Right cardiac atrium (tissue), 5 donors: ENCODE data around the gene ACSF3. TPM values are rescaled to one million over a fixed set of nuclear protein-coding genes. Genes with fewer than 3 reads are reported as not detected.
A peak's percentile ranks its signal among the peaks of the same experiment; 100 is the strongest.
"Not testable (repeated sequence)": the region's sequence is repeated elsewhere in the genome, so short reads cannot be mapped to it uniquely, and the experiment has no call there.

Source experiments
- ATAC-seq, 2 donors: fragments of 200-7000 bp; cut with Tn5 transposase; one replicate each; pipeline versions ENCODE4 v1.8.0 to v1.9.1; 2020; ENCODE audit warnings: moderate library complexity in 2 of 2, mild to moderate bottlenecking in 1 of 2
- DNase-seq, 3 donors: peaks; one replicate each; pipeline ENCODE4 v3.0.0-alpha.2; 2020
- H3K27ac ChIP-seq: one replicate; pipeline ENCODE4 v1.5.1; 2013; ENCODE audit warnings: mild to moderate bottlenecking, low read length, control low read depth, moderate library complexity
- H3K27me3 ChIP-seq: one replicate; pipeline ENCODE4 v1.6.1; 2013; ENCODE audit not compliant: control insufficient read depth, insufficient read depth
- H3K4me1 ChIP-seq: one replicate; pipeline ENCODE4 v1.6.1; 2013; ENCODE audit warnings: low read length; ENCODE audit not compliant: control insufficient read depth, insufficient read depth
- H3K4me3 ChIP-seq: one replicate; pipeline ENCODE4 v1.5.1; 2013; ENCODE audit warnings: low read length, control low read depth
- H3K9me3 ChIP-seq: one replicate; pipeline ENCODE4 v1.6.1; 2013; ENCODE audit warnings: low read length; ENCODE audit not compliant: control insufficient read depth
- WGBS: extraction: QIAGEN DNeasy Blood & Tissue Kit; methylation state at CpG from one replicate; pipeline ENCODE4 v1.1.7; 2013; 5-methylcytosine and 5-hydroxymethylcytosine counted together
- intact Hi-C, 4 donors: fragments of 100-400 bp; cut with DNase I; formaldehyde crosslinking; loops; one replicate each; pipeline versions ENCODE4 v1.11.0 to v1.14.0; 2022 to 2023
- polyA plus RNA-seq: library from polyadenylated mRNA; stranded (reverse); fragments of 200-250 nt; gene quantifications from one replicate; pipeline ENCODE4 v1.2.3, GENCODE V29; 2013
- total RNA-seq, 4 donors: library from RNA; stranded (reverse); fragmentation: NEBNext Ultra II Directional; extraction: Animal tissue kit (Norgen Biotek cat#: 25700); gene quantifications; one replicate each; pipeline ENCODE4 v1.2.1, GENCODE V29; 2021
- donor health status: healthy with polysubstance abuse.
- donor health status: DM: no; HTN: yes; CAD: no.
- donor health status: DM: no; HTN: no; CAD: no.
- donor health status: DM: no; HTN: yes; CAD: no; lungs with severe emphysema.
- donor health status: DM: yes; HTN: yes; CAD: no.

Gene ACSF3
- total and polyA plus RNA-seq, 5 donors, result 13.9 to 22.4 (median 16.4) TPM

GRCh38 chr16:89087922-89088497, 5.6 kb upstream of the ACSF3 start:
- WGBS, result 53% methylated on average over 15 of the region's 15 CpGs
- Histone ChIP-seq H3K4me3 (no peak overlapping the region), H3K4me1 (no peaks in the 10 kb centered on the region), H3K27me3 (no peaks in the 10 kb centered on the region), H3K9me3 (no peaks in the 10 kb centered on the region), H3K27ac (no peak overlapping the region)
- peak in 2 of 3 donors; percentile 15 to 25 for DNase-seq
- peak in 1 of 2 donors; percentile 31 for ATAC-seq
- intact Hi-C loops, result no loop called here

DNA sequence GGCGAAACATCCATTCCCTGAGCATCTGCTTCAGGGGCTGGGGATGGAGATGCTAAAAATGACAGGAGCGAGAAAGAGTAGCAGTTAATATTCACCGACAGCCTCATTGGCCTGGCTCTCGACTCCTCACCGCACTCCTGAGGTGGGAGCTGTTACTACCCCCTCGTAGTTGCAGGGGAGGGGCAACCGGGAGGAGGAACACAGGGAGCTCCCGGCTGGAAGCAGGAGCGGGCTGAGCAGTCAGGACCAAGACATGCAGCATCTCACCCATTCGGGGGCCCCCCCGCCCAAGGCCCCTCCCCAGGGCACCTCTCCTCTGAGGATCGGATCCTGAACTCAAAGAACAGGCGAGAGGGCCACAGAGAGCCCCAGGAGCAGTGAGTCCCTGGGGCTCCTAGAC, 4.5 kb upstream of the ACSF3 start:
- peak in 2 of 3 donors; percentile 30 to 35 for DNase-seq
- WGBS, result 19% methylated on average over 13 of the region's 13 CpGs
- H3K4me3 ChIP-seq, result no peak overlapping the region
- H3K27me3 ChIP-seq, result no peaks in the 10 kb centered on the region
- no peaks in the 10 kb centered on the region for H3K4me1 ChIP-seq
- no peaks in the 10 kb centered on the region for H3K9me3 ChIP-seq
- intact Hi-C loops, result no loop called here
- no peak overlapping the region for H3K27ac ChIP-seq
- no peak for ATAC-seq

DNA sequence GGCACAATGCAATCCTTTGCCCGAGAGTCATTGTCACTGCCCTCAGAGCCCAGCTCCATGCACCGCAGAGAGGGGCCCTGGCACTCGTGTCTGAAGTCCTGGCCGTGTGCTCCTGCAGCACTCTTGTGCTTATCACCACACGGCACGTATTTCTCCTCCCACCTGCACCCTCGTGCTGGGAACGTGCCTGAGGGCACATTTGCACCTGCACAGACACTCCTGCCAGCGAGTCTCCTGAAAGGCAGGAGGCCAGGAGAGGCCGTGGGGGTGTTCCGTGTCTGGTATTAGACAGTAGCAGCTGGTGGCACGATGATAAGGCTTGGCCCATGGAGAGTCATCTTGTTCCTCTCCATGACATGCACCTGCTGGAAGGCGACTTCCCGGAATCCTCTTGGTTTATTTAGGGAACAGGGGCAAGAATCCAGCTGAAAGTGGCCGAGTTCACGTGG, 3.4 kb upstream of the ACSF3 start:
- no peak for ATAC-seq
- DNase-seq, result peak in 2 of 3 donors; percentile 3 to 20
- Histone ChIP-seq H3K4me3 (no peak overlapping the region), H3K4me1 (peaks cover 6% of the 10 kb centered on the region), H3K27ac (no peak overlapping the region), H3K27me3 (no peaks in the 10 kb centered on the region), H3K9me3 (no peaks in the 10 kb centered on the region)
- WGBS, result 48% methylated on average over 16 of the region's 16 CpGs
- intact Hi-C loops, result loop anchor here in 1 of 4 donors (10.0 kb wide), 1 partner anchor 145 kb away; no protein-coding TSS in a partner anchor

DNA sequence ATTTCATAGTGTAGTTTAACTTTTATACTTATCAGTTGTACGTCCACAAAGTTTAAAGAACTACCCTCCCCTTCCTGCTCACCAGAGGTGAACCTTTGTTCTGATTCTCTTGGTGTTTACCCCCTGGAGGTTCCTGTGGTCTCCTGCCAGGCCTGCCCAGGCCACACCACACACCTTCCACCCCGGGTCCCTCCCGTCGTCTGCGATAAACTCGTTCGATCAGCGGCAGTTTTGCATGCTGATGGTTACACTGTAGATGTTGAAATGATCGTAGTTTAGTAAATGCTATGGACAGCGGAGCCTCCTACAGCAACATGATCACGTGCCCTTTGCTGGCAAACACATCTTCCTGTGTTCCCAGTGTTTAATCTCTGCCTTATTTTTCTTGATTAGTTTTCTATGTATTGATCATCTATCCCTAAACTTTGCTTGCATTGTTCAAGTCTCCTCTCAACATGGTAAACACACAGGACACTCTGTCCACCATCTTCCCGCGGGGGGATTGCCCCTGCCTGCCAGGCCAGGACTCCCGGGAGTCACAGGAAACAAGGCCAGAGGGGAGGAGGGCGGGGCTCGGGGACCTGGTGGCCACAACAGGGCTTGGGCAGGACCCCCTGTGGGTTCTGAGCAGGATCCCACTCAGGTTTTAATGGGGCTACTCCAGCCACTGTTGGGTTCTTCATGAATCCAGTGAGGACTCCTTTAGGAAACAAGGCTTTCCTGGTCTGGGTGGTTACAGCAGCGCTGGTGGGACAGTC, 2.8 kb upstream of the ACSF3 start:
- DNase-seq, result peak in 1 of 3 donors; percentile 29
- no peak overlapping the region for H3K27ac ChIP-seq
- no peak for ATAC-seq
- no peak overlapping the region for H3K4me3 ChIP-seq
- H3K9me3 ChIP-seq, result no peaks in the 10 kb centered on the region
- 59% methylated on average over 17 of the region's 17 CpGs for WGBS
- intact Hi-C loops, result loop anchor here in 1 of 4 donors (10.0 kb wide), 1 partner anchor 146 kb away; no protein-coding TSS in a partner anchor
- H3K27me3 ChIP-seq, result no peaks in the 10 kb centered on the region
- H3K4me1 ChIP-seq, result peaks cover 6% of the 10 kb centered on the region

DNA sequence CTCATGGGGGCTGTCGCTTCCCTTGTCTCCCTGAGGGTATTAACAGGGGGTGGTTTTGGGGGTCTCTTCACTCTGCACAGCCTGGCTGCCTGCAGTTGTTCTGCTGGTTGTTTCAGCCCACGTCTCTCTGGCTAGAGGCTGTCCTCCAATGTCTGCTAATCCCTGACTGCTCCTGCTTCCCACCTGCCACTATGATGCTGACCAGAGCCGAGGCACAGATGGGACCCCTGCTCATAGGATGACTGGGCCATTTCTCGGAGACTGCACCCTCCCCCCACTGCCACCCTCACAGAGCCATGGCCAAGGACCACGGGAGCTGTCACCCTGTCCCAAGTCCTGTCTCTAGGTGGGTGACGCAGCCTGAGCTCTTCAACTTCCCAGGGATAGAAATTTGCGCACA, 1.6 kb upstream of the ACSF3 start:
- ATAC-seq (no peak), DNase-seq (peak in 1 of 3 donors; percentile 9)
- Histone ChIP-seq H3K27ac (no peak overlapping the region), H3K9me3 (no peaks in the 10 kb centered on the region), H3K27me3 (no peaks in the 10 kb centered on the region), H3K4me3 (no peak overlapping the region), H3K4me1 (peaks cover 6% of the 10 kb centered on the region)
- WGBS, result 62% methylated on average over 7 of the region's 7 CpGs
- intact Hi-C loops, result loop anchor here in 1 of 4 donors (10.0 kb wide), 1 partner anchor 147 kb away; no protein-coding TSS in a partner anchor

GRCh38 chr16:89093252-89093601, 425 bp upstream of the ACSF3 start:
- not testable (repeated sequence) for DNase-seq, H3K27me3 ChIP-seq, ATAC-seq, H3K9me3 ChIP-seq, H3K4me1 ChIP-seq
- Histone ChIP-seq H3K4me3 (peak overlapping the region; percentile 94), H3K27ac (peak overlapping the region; percentile 20)
- intact Hi-C loops, result loop anchor here in 1 of 4 donors (10.0 kb wide), 1 partner anchor 148 kb away; no protein-coding TSS in a partner anchor
- 63% methylated on average over 15 of the region's 15 CpGs for WGBS

- no peak for ATAC-seq
- Histone ChIP-seq H3K9me3 (no peaks in the 10 kb centered on the region), H3K27ac (no peak overlapping the region), H3K27me3 (no peaks in the 10 kb centered on the region), H3K4me3 (peak overlapping the region; percentile 94), H3K4me1 (peaks cover 6% of the 10 kb centered on the region)
- intact Hi-C loops, result loop anchor here in 1 of 4 donors (10.0 kb wide), 1 partner anchor 150 kb away; no protein-coding TSS in a partner anchor
- DNase-seq, result no peak
- WGBS, result 13% methylated on average over 21 of the region's 21 CpGs
These were observed 714 bp downstream of the ACSF3 start for GRCh38 chr16:89094252-89094879.

GRCh38 chr16:89094880-89095258, 1.2 kb downstream of the ACSF3 start:
- ATAC-seq (no peak), DNase-seq (peak in 1 of 3 donors; percentile 27)
- Histone ChIP-seq H3K9me3 (no peaks in the 10 kb centered on the region), H3K27ac (no peak overlapping the region), H3K4me1 (peaks cover 6% of the 10 kb centered on the region), H3K4me3 (no peak overlapping the region), H3K27me3 (no peaks in the 10 kb centered on the region)
- 79% methylated on average over 8 of the region's 8 CpGs for WGBS
- intact Hi-C loops, result loop anchor here in 1 of 4 donors (10.0 kb wide), 1 partner anchor 150 kb away; no protein-coding TSS in a partner anchor

GRCh38 chr16:89095491-89095951, 1.9 kb downstream of the ACSF3 start:
- no peaks in the 10 kb centered on the region for H3K27me3 ChIP-seq
- WGBS, result 72% methylated on average over 21 of the region's 21 CpGs
- H3K9me3 ChIP-seq, result no peaks in the 10 kb centered on the region
- peaks cover 6% of the 10 kb centered on the region for H3K4me1 ChIP-seq
- H3K27ac ChIP-seq, result no peak overlapping the region
- DNase-seq (peak in 2 of 3 donors; percentile 32 to 37), ATAC-seq (no peak)
- H3K4me3 ChIP-seq, result no peak overlapping the region
- intact Hi-C loops, result loop anchor here in 1 of 4 donors (10.0 kb wide), 1 partner anchor 151 kb away; no protein-coding TSS in a partner anchor

DNA sequence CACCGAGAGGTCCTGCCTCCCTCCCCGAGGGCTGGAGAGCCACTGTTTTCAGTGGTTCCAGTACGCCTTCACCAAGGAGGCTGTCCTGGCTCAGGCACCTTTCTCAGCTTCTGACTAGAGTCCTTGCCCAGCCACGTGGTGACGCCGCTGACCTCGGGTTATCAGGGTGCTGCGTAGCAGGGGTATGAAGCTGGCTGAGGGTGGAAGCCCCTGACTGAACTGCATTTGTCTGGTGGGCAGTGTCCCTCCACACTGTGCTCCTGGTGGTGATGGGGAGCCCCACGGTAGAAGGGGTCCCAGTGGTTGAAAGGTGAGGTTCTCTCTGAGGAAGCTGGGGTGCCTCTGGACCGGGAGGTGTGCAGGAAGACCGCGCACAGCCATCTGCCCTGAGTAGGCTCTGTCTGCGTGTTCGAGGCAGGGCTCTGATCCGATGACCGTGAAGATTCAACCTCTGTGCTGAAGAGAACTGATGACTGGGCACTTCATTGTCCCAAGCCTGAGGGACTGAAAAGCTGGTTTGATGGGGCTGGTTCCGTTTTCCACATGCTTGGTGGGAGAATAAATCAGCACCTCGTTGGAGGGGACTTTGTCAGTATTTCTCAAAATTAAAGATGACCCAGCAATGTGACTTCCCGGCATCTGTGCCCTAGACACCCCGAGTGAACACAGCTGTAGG, 2.5 kb downstream of the ACSF3 start:
- Histone ChIP-seq H3K27me3 (no peaks in the 10 kb centered on the region), H3K27ac (no peak overlapping the region), H3K4me3 (no peak overlapping the region), H3K9me3 (no peaks in the 10 kb centered on the region), H3K4me1 (peaks cover 6% of the 10 kb centered on the region)
- 83% methylated on average over 20 of the region's 20 CpGs for WGBS
- DNase-seq, result peak in 2 of 3 donors; percentile 22 to 24
- intact Hi-C loops, result loop anchor here in 1 of 4 donors (10.0 kb wide), 1 partner anchor 151 kb away; no protein-coding TSS in a partner anchor
- ATAC-seq, result no peak
